GM19099 (cell line): Measurements from ENCODE around the gene TACO1.

Experiments
- POLR2A ChIP-seq: IDR thresholded peaks from 3 replicates; pipeline ENCODE4 v1.6.1; 2011; ENCODE audit warnings: low read depth; ENCODE audit not compliant: insufficient read length; ENCODE audit errors: extremely low read depth

The TACO1 gene

DNA sequence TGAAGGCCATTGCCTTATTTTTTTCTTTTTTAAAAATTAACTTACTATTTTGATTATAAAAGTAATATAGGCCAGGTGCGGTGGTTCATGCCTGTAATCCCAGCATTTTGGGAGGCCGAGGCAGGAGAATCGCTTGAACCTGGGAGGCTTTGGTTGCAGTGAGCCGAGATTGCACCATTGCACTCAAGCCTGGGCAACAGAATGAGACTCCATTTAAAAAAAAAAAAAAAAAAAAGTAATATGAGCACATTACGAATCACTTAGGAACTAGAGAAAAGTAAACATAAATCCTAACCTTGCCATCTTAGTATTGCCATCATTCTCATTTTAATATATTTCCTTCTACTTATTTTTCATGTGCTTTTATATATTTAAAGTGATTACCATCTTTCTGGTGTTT lies 12.9 kb upstream of the TACO1 start:
- no peak for TF ChIP-seq POLR2A

- no peak for TF ChIP-seq POLR2A
Measured at GRCh38 chr17:63588797-63589196, 11.9 kb upstream of the TACO1 start.

- TF ChIP-seq POLR2A: no peak
Measured at GRCh38 chr17:63589646-63590045, 11.0 kb upstream of the TACO1 start.

DNA sequence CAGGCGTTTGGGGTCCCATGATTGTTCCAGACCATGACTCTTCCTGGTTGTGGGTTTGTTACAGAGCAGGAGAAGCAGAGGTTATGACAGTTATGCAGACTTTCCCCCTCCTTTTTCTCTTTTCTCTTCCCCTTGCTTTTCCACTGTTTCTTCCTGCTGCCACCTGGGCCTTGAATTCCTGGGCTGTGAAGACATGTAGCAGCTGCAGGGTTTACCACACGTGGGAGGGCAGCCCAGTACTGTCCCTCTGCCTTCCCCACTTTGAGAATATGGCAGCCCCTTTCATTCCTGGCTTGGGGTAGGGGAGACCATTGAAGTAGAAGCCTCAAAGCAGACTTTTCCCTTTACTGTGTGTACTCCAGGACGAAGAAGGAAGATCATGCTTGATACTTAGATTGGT lies 7.9 kb upstream of the TACO1 start:
- TF ChIP-seq POLR2A: no peak

GRCh38 chr17:63595132-63595531 lies 5.6 kb upstream of the TACO1 start:
- TF ChIP-seq POLR2A: no peak

- TF ChIP-seq POLR2A: no peak
Measured at GRCh38 chr17:63596856-63597586, 3.7 kb upstream of the TACO1 start.

GRCh38 chr17:63598281-63598680 lies 2.4 kb upstream of the TACO1 start:
- TF ChIP-seq POLR2A: no peak

- no peak for TF ChIP-seq POLR2A
Measured at GRCh38 chr17:63601439-63602371, 1.0 kb downstream of the TACO1 start.

DNA sequence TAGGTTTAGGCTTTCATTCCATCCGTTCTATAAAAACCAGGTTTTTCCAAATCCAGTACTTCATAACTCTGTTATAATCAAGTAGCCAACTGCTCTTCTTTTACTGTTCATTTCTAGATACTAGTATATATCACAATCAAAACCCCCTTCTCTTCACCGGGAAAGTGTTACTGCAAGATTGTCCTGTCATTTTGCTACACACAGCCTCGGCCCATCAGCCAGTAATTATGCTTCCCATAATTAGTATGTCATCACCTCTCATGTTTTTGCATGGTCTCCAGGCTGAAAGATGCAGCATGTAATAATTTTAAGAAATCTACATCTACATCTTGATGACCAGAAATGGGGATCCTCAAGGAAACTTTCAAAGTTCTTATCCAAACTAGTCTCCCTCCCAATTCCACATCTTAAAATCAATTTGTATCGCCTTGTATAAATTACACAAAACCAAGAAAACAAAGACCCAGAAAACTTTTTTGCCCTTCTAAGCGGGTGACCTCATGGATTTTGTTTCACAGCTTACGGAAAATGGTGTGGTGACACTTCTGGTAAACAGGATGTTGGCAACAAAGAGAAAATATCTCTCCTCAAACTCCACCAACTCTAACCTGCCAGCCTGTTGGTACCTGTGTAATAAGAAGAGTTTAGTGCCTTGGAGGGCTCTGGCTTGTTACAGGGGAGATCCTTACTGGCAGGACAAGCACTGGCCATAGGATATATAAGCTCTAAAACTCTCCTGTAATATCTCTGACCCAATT lies 9.3 kb downstream of the TACO1 start:
- TF ChIP-seq POLR2A: no peak

GRCh38 chr17:63610854-63611253 lies 10.2 kb downstream of the TACO1 start:
- TF ChIP-seq POLR2A: no peak

DNA sequence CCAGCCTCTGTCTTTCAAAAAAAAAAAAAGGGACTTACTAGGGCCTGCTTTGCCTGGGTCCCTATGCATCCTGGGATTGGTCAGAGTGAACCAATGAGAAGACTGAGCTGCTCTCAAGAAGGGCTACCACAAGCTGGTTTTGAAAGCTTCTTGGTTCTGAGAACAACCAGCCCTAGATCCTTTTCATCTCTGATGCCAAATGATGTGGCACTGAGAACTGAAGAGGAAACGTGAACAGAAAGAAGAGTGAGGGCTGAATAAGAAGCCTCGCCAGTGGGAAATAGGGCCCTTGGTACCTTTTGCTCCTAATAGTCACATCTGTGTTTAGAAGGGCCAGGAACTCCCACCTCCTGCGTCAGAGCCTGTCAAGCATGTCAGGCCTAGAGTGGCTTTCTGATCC lies 10.7 kb downstream of the TACO1 start:
- no peak for TF ChIP-seq POLR2A

DNA sequence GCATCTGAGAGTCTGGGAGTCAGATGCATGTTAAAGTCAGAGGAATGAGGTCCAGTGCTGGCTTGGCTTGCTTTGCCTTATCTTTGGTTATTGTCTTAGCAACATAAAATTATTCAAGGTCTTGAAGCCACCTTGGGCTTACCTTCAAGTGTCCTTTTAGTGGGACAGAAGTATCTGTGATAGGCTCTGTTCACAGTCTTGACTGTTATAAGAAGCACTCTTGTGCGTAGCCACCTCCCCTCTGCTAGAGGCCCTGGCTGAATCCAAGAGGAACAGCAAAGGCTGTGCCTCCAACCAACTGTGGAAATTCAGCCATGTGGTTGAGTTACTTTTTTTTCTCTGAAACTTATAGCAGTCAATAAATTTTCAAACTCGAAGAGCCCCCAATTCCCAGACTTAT lies 13.0 kb downstream of the TACO1 start:
- TF ChIP-seq POLR2A: no peak

DNA sequence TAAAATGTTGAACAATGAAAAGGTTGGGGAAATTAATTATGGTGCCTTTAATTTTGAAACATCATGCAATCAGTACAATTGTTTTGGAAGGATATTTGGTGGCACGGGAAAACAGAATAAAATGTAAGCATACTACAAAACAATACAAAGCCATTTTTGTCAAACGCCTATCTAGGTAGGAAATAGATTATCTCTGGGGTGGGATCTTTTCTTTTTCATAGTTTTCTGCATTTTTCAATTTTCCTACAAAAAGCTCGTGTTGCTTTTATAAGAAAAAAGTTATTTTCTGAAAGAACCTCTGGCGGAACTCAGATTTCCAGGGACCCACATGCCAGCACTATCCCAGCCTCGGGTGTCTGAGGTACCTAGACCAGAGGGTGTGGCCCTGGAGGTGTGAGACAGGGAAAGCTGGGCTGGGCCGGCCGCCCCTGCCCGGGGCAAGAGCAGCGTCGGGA lies 20.6 kb downstream of the TACO1 start:
- no peak for TF ChIP-seq POLR2A

DNA sequence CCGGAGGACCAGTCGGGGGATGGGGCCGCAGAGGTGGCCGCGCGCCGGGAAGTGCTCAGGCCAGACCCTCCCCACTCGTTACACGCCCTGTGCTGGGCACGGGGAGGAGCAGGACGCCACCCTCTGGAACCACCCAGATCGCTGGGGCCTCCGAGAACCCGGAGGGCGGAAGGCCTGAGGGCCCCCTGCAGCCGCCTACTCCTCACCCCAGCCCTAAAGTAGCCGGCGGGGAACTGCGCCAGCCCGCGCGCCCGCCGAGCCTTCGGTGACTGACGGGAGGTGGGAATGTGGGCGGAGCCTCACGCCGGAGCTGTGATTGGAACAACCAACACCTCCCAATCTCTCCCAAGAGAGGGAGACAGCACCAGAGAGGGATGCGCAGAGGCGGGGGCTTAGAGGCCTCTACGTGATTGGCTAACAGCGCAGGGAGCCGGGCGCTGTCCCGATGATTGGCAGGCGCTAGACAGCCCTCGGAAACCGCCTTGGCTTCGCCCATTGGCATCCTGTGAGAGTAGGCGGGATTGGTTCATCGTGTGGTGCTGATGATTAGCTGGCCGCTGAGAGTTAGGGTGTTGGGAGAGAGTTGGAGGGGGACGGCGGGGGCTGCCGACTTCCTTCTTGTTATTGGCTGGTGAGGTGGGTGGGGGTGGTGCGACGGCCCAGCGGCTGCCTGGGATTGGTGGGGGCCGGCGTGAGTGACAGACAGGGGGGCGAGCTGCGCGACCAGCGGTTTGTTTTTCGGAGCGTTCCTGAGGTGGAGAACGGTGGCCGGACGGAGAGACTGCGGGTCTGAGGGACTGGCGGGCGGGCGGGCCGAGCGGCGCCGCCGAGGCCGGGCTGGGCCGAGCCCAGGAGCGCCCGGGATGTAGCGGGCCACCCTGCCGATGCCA lies 21.2 kb downstream of the TACO1 start, which contains the start of gene MAP3K3:
Gene MAP3K3 (plus strand): TSS at position 734 of the 890 bp plus-strand sequence. CDS start 343 bp downstream, outside the sequence.
- TF ChIP-seq POLR2A: peak; percentile 95
